ENCODE measurements around the gene B3GNT4. TPM values are rescaled to one million over a fixed set of nuclear protein-coding genes. Genes with fewer than 3 reads are reported as not detected.

B3GNT4 gene
- total and polyA plus RNA-seq, 2 of the 4 experiments (the other 2 are of a cell fraction), result 0.18 to 0.53 TPM

DNA sequence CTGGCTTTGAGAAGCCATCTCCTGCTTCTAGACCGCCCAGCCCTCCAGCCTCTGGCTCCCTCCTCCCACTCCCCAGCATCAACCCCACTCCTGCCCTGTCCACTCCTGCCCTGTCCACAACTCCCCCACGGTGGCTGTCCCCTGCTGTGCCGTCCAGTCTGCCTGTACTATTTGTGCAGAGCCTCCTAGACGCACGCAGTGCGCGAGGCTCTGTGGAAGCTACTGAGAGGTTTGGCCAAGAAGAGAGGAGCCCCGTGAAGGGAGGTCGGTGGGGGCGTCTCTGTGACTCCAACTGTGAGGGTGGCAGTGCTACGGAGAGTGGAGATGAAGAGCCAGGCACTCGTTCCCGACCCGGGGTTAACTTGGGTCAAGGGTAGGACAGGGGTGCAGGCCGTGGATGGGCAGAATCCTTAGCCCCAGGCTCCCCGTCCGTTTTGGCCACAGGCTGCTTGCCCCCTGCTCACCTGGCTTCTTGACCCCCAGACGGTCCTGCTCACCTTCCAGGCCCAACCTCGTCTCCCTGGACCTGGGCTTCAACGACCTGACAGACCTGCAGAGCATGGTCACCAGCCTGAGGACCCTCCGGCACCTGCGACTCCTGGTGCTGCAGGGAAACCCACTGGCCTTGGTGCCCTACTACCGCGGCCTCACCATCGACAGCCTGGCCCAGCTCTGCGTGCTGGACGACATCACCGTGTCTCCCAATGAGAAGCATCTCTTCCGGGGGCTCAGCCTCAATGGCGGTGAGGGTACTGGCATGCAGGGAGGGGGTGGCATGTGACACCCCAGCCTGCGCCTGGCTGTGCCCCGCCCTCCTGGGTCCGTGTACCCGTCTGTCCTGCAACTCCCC is 13.7 kb upstream of the B3GNT4 start:
- no peak overlapping the region for H3K56ac ChIP-seq (ENCODE audit: extremely low read depth, insufficient read depth, low read length)
- H3K4me1 ChIP-seq (ENCODE audit: control insufficient read depth, insufficient read depth, low read length), result peaks cover 3% of the 10 kb centered on the region; the same call in 1 of the 2 replicates
- DNase-seq (no peak), ATAC-seq (ENCODE audit: low read depth) (no peak)
- CTCF ChIA-PET, result interaction anchor here (0.7 to 1.8 kb wide), 4 partner anchors 42 to 274 kb away, joined by 3 to 11 read pairs (median 4); no protein-coding TSS in a partner anchor
- no peaks in the 10 kb centered on the region for H3K79me1 ChIP-seq (ENCODE audit: low read depth in 1 of 2, low read length in 2 of 2)
- no peaks in the 10 kb centered on the region for H4K20me1 ChIP-seq (ENCODE audit: insufficient read depth, low read length)
- no peaks in the 10 kb centered on the region for H3K9me3 ChIP-seq (ENCODE audit: control insufficient read depth, insufficient read depth, low read length)
- H3K4me2 ChIP-seq (ENCODE audit: low read depth, low read length), result no peak overlapping the region
- no peak overlapping the region for H3K23ac ChIP-seq (ENCODE audit: low read depth, low read length)
- H2AK5ac ChIP-seq (ENCODE audit: low read depth, low read length), result no peak overlapping the region
- WGBS, 2 experiments (ENCODE audit: extremely low coverage in 2 of 2, insufficient read length in 1 of 2), result 89% methylated on average over 22 of the region's 34 CpGs; no CpG with 5 or more reads in 1 of the 2 experiments
- no peak overlapping the region for H3K18ac ChIP-seq (ENCODE audit: low read depth, low read length)
- intact Hi-C loops (cut with micrococcal nuclease) (no loop called here), dilution Hi-C loops (cut with HindIII; ENCODE audit: low sequenced_read_pairs, unreplicated experiment) (no loop called here), in situ Hi-C loops (cut with MboI; ENCODE audit: low sequenced_read_pairs) (loop anchor here (5.0 kb wide), 2 partner anchors 58 to 133 kb away; no protein-coding TSS in a partner anchor)
- no peak overlapping the region for H2BK15ac ChIP-seq (ENCODE audit: low read depth, low read length)
- no peaks in the 10 kb centered on the region for H3K36me3 ChIP-seq (ENCODE audit: control insufficient read depth, insufficient read depth, low read length)
- H2AK9ac ChIP-seq (replicated peaks; ENCODE audit: low read depth, low read length, poor library complexity), result no peak overlapping the region
- no peaks in the 10 kb centered on the region for H3K9me1 ChIP-seq (ENCODE audit: insufficient read depth, low read length)
- H3K4me3 ChIP-seq (ENCODE audit: insufficient read depth, low read depth, low read length), result no peak overlapping the region
- no peak overlapping the region for H4K91ac ChIP-seq (ENCODE audit: insufficient read depth, low read depth, low read length)
- H2BK120ac ChIP-seq (ENCODE audit: low read depth, low read length), result no peak overlapping the region
- no peak overlapping the region for H2AFZ ChIP-seq (replicated peaks; ENCODE audit: low read length, poor library complexity)
- no peak overlapping the region for H3K14ac ChIP-seq (replicated peaks; ENCODE audit: low read depth, low read length)
- H3K27ac ChIP-seq (ENCODE audit: insufficient read depth, low read length), result no peak overlapping the region
- no peak overlapping the region for H4K5ac ChIP-seq (ENCODE audit: low read depth, low read length)
- H3K27me3 ChIP-seq (ENCODE audit: control insufficient read depth, insufficient read depth, low read length), result no peaks in the 10 kb centered on the region
- no peak overlapping the region for H3K9ac ChIP-seq (ENCODE audit: low read depth, low read length)
- no peak overlapping the region for H4K8ac ChIP-seq (ENCODE audit: low read depth in 2 of 2, low read length in 2 of 2)
- POLR2A ChIA-PET (ENCODE audit: unreplicated experiment), result no interaction called here
- H2BK5ac ChIP-seq (ENCODE audit: low read depth, low read length, poor library complexity, severe bottlenecking), result no peak overlapping the region
- no TSS peak for BruUV-seq (replicated peaks)
- H3K4ac ChIP-seq (ENCODE audit: low read depth, low read length), result no peak overlapping the region
- no peak overlapping the region for H2BK20ac ChIP-seq (ENCODE audit: low read depth, low read length)
- no peak for TF ChIP-seq SMC3 (IDR thresholded peaks at IDR 0.05; ENCODE audit: low read depth, low read length)
- TF ChIP-seq RAD21 (IDR thresholded peaks at IDR 0.05; ENCODE audit: low read length), result no peak
- TF ChIP-seq CHD1 (IDR thresholded peaks at IDR 0.05; ENCODE audit: low read depth, low read length), result no peak
- TF ChIP-seq, protein P1, sequence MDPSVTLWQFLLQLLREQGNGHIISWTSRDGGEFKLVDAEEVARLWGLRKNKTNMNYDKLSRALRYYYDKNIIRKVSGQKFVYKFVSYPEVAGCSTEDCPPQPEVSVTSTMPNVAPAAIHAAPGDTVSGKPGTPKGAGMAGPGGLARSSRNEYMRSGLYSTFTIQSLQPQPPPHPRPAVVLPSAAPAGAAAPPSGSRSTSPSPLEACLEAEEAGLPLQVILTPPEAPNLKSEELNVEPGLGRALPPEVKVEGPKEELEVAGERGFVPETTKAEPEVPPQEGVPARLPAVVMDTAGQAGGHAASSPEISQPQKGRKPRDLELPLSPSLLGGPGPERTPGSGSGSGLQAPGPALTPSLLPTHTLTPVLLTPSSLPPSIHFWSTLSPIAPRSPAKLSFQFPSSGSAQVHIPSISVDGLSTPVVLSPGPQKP (IDR thresholded peaks at IDR 0.05; ENCODE audit: borderline replicate concordance, low read depth, low read length), result no peak
- no peak for TF ChIP-seq MAFK (IDR thresholded peaks at IDR 0.05; ENCODE audit: low read depth, low read length)
- TF ChIP-seq, protein P2, sequence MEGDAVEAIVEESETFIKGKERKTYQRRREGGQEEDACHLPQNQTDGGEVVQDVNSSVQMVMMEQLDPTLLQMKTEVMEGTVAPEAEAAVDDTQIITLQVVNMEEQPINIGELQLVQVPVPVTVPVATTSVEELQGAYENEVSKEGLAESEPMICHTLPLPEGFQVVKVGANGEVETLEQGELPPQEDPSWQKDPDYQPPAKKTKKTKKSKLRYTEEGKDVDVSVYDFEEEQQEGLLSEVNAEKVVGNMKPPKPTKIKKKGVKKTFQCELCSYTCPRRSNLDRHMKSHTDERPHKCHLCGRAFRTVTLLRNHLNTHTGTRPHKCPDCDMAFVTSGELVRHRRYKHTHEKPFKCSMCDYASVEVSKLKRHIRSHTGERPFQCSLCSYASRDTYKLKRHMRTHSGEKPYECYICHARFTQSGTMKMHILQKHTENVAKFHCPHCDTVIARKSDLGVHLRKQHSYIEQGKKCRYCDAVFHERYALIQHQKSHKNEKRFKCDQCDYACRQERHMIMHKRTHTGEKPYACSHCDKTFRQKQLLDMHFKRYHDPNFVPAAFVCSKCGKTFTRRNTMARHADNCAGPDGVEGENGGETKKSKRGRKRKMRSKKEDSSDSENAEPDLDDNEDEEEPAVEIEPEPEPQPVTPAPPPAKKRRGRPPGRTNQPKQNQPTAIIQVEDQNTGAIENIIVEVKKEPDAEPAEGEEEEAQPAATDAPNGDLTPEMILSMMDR (conservative IDR thresholded peaks at IDR 0.05; ENCODE audit: low read depth, low read length), result no peak
- TF ChIP-seq CEBPB (IDR thresholded peaks at IDR 0.05; ENCODE audit: low read depth, low read length), result no peak
- no peak for TF ChIP-seq RFX5 (IDR thresholded peaks at IDR 0.05; ENCODE audit: low read depth, low read length)
- TF ChIP-seq MXI1 (IDR thresholded peaks at IDR 0.05; ENCODE audit: borderline replicate concordance, low read depth, low read length), result no peak
- no peak for TF ChIP-seq POLR2A (IDR thresholded peaks at IDR 0.05; ENCODE audit: low read depth, low read length)
- TF ChIP-seq RCOR1 (IDR thresholded peaks at IDR 0.05; ENCODE audit: insufficient replicate concordance, low read length), result no peak
- TF ChIP-seq BHLHE40 (IDR thresholded peaks at IDR 0.05; ENCODE audit: low read depth, low read length), result no peak
- TF ChIP-seq NFE2L2 (IDR thresholded peaks at IDR 0.05; ENCODE audit: low read depth, low read length), result no peak
- TF ChIP-seq, protein P3, sequence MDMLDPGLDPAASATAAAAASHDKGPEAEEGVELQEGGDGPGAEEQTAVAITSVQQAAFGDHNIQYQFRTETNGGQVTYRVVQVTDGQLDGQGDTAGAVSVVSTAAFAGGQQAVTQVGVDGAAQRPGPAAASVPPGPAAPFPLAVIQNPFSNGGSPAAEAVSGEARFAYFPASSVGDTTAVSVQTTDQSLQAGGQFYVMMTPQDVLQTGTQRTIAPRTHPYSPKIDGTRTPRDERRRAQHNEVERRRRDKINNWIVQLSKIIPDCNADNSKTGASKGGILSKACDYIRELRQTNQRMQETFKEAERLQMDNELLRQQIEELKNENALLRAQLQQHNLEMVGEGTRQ (IDR thresholded peaks at IDR 0.05; ENCODE audit: low read depth, low read length), result no peak
- TF ChIP-seq MAZ (IDR thresholded peaks at IDR 0.05; ENCODE audit: borderline replicate concordance, low read depth, low read length), result no peak

Data from IMR-90 (cell line).